GM23338 (cell line): ENCODE results near the gene UTP18. TPM values are rescaled to one million over a fixed set of nuclear protein-coding genes. Genes with fewer than 3 reads are reported as not detected.

ENCODE experiments used
- ATAC-seq: fragments of 200-7000 bp; cut with Tn5 transposase; 3 replicates; pipeline ENCODE4 v1.9.1; 2020
- DNase-seq: peaks from one replicate; pipeline ENCODE4 v3.0.0-alpha.2; 2015; ENCODE audit warnings: low spot score
- H2AFZ ChIP-seq: fragments of 200-600 bp; sonication (generic); 2 replicates; pipeline ENCODE4 v1.8.0; 2016; ENCODE audit warnings: antibody characterized with exemption, mild to moderate bottlenecking, moderate library complexity
- H3F3A ChIP-seq: fragments of 200-600 bp; sonication (generic); replicated peaks from 2 replicates; pipeline ENCODE4 v1.8.0; 2017; ENCODE audit warnings: antibody characterized with exemption, mixed run types, low read depth
- H3K27ac ChIP-seq: fragments of 200-600 bp; sonication (generic); 2 replicates; pipeline ENCODE4 v1.6.1; 2016; ENCODE audit warnings: low read depth
- H3K27me3 ChIP-seq: fragments of 200-600 bp; sonication (generic); 2 replicates; pipeline ENCODE4 v1.8.0; 2016; ENCODE audit warnings: mild to moderate bottlenecking, mixed run types, moderate library complexity; ENCODE audit not compliant: insufficient read depth
- H3K36me3 ChIP-seq: fragments of 200-600 bp; sonication (generic); 2 replicates; pipeline ENCODE4 v1.8.0; 2016; ENCODE audit warnings: mild to moderate bottlenecking; ENCODE audit not compliant: insufficient read depth
- H3K4me1 ChIP-seq: fragments of 200-600 bp; sonication (generic); 2 replicates; pipeline ENCODE4 v1.8.0; 2016; ENCODE audit warnings: mild to moderate bottlenecking, moderate library complexity; ENCODE audit not compliant: insufficient read depth
- H3K4me2 ChIP-seq: fragments of 200-600 bp; sonication (generic); 2 replicates; pipeline ENCODE4 v1.7.1; 2017; ENCODE audit warnings: mixed run types
- H3K4me3 ChIP-seq: fragments of 200-600 bp; sonication (generic); 2 replicates; pipeline ENCODE4 v1.6.1; 2016; ENCODE audit warnings: mixed run types
- H3K79me2 ChIP-seq: fragments of 200-600 bp; sonication (generic); replicated peaks from 2 replicates; pipeline ENCODE4 v1.8.0; 2017; ENCODE audit warnings: mild to moderate bottlenecking; ENCODE audit not compliant: insufficient read depth
- H3K9me2 ChIP-seq: fragments of 200-600 bp; sonication (generic); 2 replicates; pipeline ENCODE4 v1.8.0; 2017; ENCODE audit not compliant: insufficient read depth
- H4K20me1 ChIP-seq: fragments of 200-600 bp; sonication (generic); replicated peaks from 2 replicates; pipeline ENCODE4 v1.8.0; 2017; ENCODE audit warnings: mild to moderate bottlenecking; ENCODE audit not compliant: insufficient read depth
- H3K27ac Mint-ChIP-seq: 2 replicates; pipeline ENCODE4 v1.8.0; 2020; ENCODE audit warnings: inconsistent platforms, mild to moderate bottlenecking, moderate library complexity, mixed read lengths
- H3K27me3 Mint-ChIP-seq: 3 replicates; pipeline ENCODE4 v1.8.0; 2022; ENCODE audit warnings: low read depth, mild to moderate bottlenecking, moderate library complexity, mixed read lengths, inconsistent platforms; ENCODE audit not compliant: insufficient read depth, poor library complexity
- H3K36me3 Mint-ChIP-seq: 3 replicates; pipeline ENCODE4 v1.8.0; 2021; ENCODE audit warnings: low read depth, mild to moderate bottlenecking, inconsistent platforms, moderate library complexity, mixed read lengths
- H3K4me1 Mint-ChIP-seq: 3 replicates; pipeline ENCODE4 v1.8.0; 2020; ENCODE audit warnings: mild to moderate bottlenecking, inconsistent platforms, mixed read lengths
- H3K4me3 Mint-ChIP-seq: 3 replicates; pipeline ENCODE4 v1.8.0; 2021; ENCODE audit warnings: moderate library complexity, mild to moderate bottlenecking, inconsistent platforms, mixed read lengths
- H3K9me3 Mint-ChIP-seq: 3 replicates; pipeline ENCODE4 v1.8.0; 2020; ENCODE audit warnings: moderate library complexity, mild to moderate bottlenecking, inconsistent platforms, mixed read lengths
- CREB1 ChIP-seq: fragments of 250-450 bp; sonication (Bioruptor Pico); IDR thresholded peaks from 2 replicates; pipeline ENCODE4 v1.5.0; 2020; ENCODE audit warnings: low read depth, mild to moderate bottlenecking, moderate library complexity
- CTCF ChIP-seq, 2 experiments: fragments of 200-600 bp in 1 of 2; sonication (generic) in 1 of 2; conservative IDR thresholded peaks; 2 replicates each; pipeline versions ENCODE4 v1.5.1 to v1.6.1; 2016 to 2017; ENCODE audit warnings: antibody characterized with exemption in 2 of 2, low read depth in 2 of 2, mild to moderate bottlenecking in 2 of 2, moderate library complexity in 1 of 2
- EZH2 ChIP-seq: fragments of 200-600 bp; sonication (generic); IDR thresholded peaks from one replicate; pipeline ENCODE4 v1.8.0; 2017; ENCODE audit warnings: antibody characterized with exemption, mild to moderate bottlenecking, low read depth; ENCODE audit not compliant: unreplicated experiment
- EZH2phosphoT487 ChIP-seq: fragments of 200-600 bp; sonication (generic); IDR thresholded peaks from one replicate; pipeline ENCODE4 v1.8.1; 2018; ENCODE audit warnings: antibody characterized with exemption; ENCODE audit not compliant: unreplicated experiment
- JUNB ChIP-seq: IDR thresholded peaks from one replicate; pipeline ENCODE4 v1.6.1; 2016; ENCODE audit warnings: antibody characterized with exemption; ENCODE audit not compliant: unreplicated experiment
- NANOG ChIP-seq: IDR thresholded peaks from 2 replicates; pipeline ENCODE4 v1.6.1; 2016; ENCODE audit warnings: antibody characterized with exemption, borderline replicate concordance
- POLR2AphosphoS5 ChIP-seq: IDR thresholded peaks from 2 replicates; pipeline ENCODE4 v1.6.1; 2016; ENCODE audit warnings: antibody characterized with exemption, low read depth
- STAT1 ChIP-seq: IDR thresholded peaks from one replicate; pipeline ENCODE4 v1.6.1; 2016; ENCODE audit warnings: antibody characterized with exemption; ENCODE audit not compliant: unreplicated experiment
- ZNF114 ChIP-seq: fragments of 250-450 bp; sonication (Bioruptor Pico); IDR thresholded peaks from 2 replicates; pipeline ENCODE4 v1.5.0; 2020; ENCODE audit warnings: mild to moderate bottlenecking, moderate library complexity
- ZNF462 ChIP-seq: fragments of 250-450 bp; sonication (Bioruptor Pico); IDR thresholded peaks from 2 replicates; pipeline ENCODE4 v1.5.0; 2020; ENCODE audit warnings: mild to moderate bottlenecking, moderate library complexity
- polyA plus RNA-seq: library from polyadenylated mRNA; unstranded; fragments of >200 nt; fragmentation: Nextera tagmentation; extraction: Ambion mirVana; gene quantifications from 2 replicates; pipeline ENCODE4 v1.2.1, GENCODE V29; 2016
- total RNA-seq: library from RNA; depleted of rRNA; stranded (reverse); fragments of >200 nt; shearing (Covaris generic); gene quantifications from 2 replicates; pipeline ENCODE4 v1.2.3, GENCODE V29; 2014

UTP18 gene
- total and polyA plus RNA-seq, 2 experiments from 2014 or later, result 79.4 to 87.9 TPM

- no peak overlapping the region for H2AFZ ChIP-seq
- no peaks in the 10 kb centered on the region for H3F3A ChIP-seq
- H3K4me1 ChIP-seq, result no peaks in the 10 kb centered on the region; the same call in 1 of the 2 replicates
- no peak for TF ChIP-seq CREB1 (CRISPR knock-in tag)
- no peak for TF ChIP-seq POLR2AphosphoS5
- no peak for TF ChIP-seq ZNF462 (CRISPR knock-in tag)
- no peak for TF ChIP-seq ZNF114 (CRISPR knock-in tag)
- no peak for TF ChIP-seq JUNB
- TF ChIP-seq CTCF (conservative IDR thresholded peaks at IDR 0.05; ENCODE audit: low read depth in 2 of 2), result no peak
- TF ChIP-seq EZH2phosphoT487, result no peak
- TF ChIP-seq STAT1, result no peak
- no peak for TF ChIP-seq EZH2
- TF ChIP-seq NANOG, result no peak
- no peak overlapping the region for H3K4me3 ChIP-seq
- DNase-seq (no peak), ATAC-seq (no peak)
- H3K4me2 ChIP-seq, result no peak overlapping the region
- H3K9me2 ChIP-seq, result no peaks in the 10 kb centered on the region
- Mint-ChIP-seq H3K4me1 (peaks cover 2% of the 10 kb centered on the region; the same call in 1 of the 3 replicates), H3K36me3 (no peaks in the 10 kb centered on the region; the same call in 2 of the 3 replicates), H3K27me3 (peaks cover 4% of the 10 kb centered on the region), H3K9me3 (no peaks in the 10 kb centered on the region), H3K27ac (no peak overlapping the region), H3K4me3 (no peak overlapping the region)
- H3K27me3 ChIP-seq, result no peaks in the 10 kb centered on the region
- no peaks in the 10 kb centered on the region for H3K36me3 ChIP-seq
- H3K79me2 ChIP-seq, result peaks cover 98% of the 10 kb centered on the region
- no peak overlapping the region for H3K27ac ChIP-seq
- peaks cover 28% of the 10 kb centered on the region for H4K20me1 ChIP-seq
Observed at GRCh38 chr17:51231999-51232398, 28.3 kb upstream of the UTP18 start.
